Hepatocyte (in vitro differentiated cells): Measurements from ENCODE around the gene PIKFYVE.

Experiments used
- CTCF ChIP-seq: fragments of 200-600 bp; sonication (generic); IDR thresholded peaks from 2 replicates; pipeline ENCODE4 v1.5.1; 2016; ENCODE audit warnings: antibody characterized with exemption, mild to moderate bottlenecking; ENCODE audit not compliant: poor library complexity
- EZH2 ChIP-seq: fragments of 200-600 bp; sonication (generic); IDR thresholded peaks from 2 replicates; pipeline ENCODE4 v1.6.1; 2016; ENCODE audit warnings: antibody characterized with exemption, mild to moderate bottlenecking, borderline replicate concordance
- EZH2phosphoT487 ChIP-seq: fragments of 200-600 bp; sonication (generic); IDR thresholded peaks from one replicate; pipeline ENCODE4 v1.6.1; 2018; ENCODE audit warnings: antibody characterized with exemption, mild to moderate bottlenecking, low read depth, moderate library complexity; ENCODE audit not compliant: unreplicated experiment, severe bottlenecking

GRCh38 chr2:208256192-208256782 is 9.8 kb upstream of the PIKFYVE start:
- peak; percentile 40 for TF ChIP-seq CTCF
- no peak for TF ChIP-seq EZH2
- no peak for TF ChIP-seq EZH2phosphoT487
